ENCODE measurements around the gene MSI2. TPM values are rescaled to one million over a fixed set of nuclear protein-coding genes. Genes with fewer than 3 reads are reported as not detected.

MSI2 gene
- total and polyA plus RNA-seq, 2 experiments from 2014 or later: 4.3 to 17.9 TPM

DNA sequence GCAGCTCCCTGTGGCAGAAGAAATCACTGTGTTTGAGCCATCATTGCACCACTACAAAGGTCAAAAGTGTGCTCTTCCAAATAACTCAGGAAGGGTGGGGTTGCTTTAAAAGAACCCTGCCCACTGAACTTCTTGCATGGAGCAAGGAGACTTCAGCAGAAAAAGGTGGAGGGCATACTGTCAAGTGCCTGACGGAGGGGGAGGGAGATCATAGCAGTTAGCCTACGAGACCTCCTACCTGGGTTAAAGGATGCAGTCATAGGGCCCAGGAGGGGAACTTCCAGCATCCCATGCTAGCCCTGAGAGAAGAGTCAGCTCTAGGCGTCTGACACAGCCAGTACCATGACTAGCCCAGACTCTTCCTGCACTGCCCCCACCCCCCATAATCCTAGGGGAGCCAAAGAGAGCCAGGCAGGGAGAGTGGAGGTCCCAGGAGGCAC lies 45.3 kb upstream of the MSI2 start:
- H3K9me2 ChIP-seq (ENCODE audit: insufficient read depth): 0 out of 2 replicates have a peak, but pooled peaks cover 3% of the 10 kb centered on the region
- no peak overlapping the region for H2AFZ ChIP-seq
- WGBS, 2 experiments (ENCODE audit: low coverage in 1 of 2, low lambda C conversion rate in 2 of 2, missing lambda C conversion rate in 2 of 2): 26 to 27% methylated on average over 3 of the region's 3 CpGs
- no peaks in the 10 kb centered on the region for H3K79me2 ChIP-seq (ENCODE audit: insufficient read depth)
- H3K9ac ChIP-seq: no peak overlapping the region
- peak; percentile 42 for DNase-seq
- no peaks in the 10 kb centered on the region for H3K36me3 ChIP-seq (ENCODE audit: low read depth)
- no peak overlapping the region for H3K4me3 ChIP-seq
- H3K27ac ChIP-seq: no peak overlapping the region
- H4K20me1 ChIP-seq (ENCODE audit: insufficient read depth): no peaks in the 10 kb centered on the region
- no peak overlapping the region for H3K4me2 ChIP-seq (ENCODE audit: unreplicated experiment)
- 0 out of 2 replicates have a peak, but pooled peaks cover 4% of the 10 kb centered on the region for H3F3A ChIP-seq (ENCODE audit: insufficient read depth)
- in situ Hi-C loops (cut with MboI): no loop called here
- no peaks in the 10 kb centered on the region; the same call in 1 of the 2 replicates for H3K27me3 ChIP-seq (replicated peaks; ENCODE audit: insufficient read depth)
- H3K9me3 ChIP-seq (ENCODE audit: low read depth): no peaks in the 10 kb centered on the region
- no peak for TF ChIP-seq EZH2 (IDR thresholded peaks at IDR 0.05; ENCODE audit: insufficient read depth, poor library complexity, severe bottlenecking)
- TF ChIP-seq EZH2phosphoT487 (IDR thresholded peaks at IDR 0.05; ENCODE audit: insufficient read depth, low read depth): no peak
- H3K4me1 ChIP-seq (ENCODE audit: insufficient read depth): peaks cover 13% of the 10 kb centered on the region

DNA sequence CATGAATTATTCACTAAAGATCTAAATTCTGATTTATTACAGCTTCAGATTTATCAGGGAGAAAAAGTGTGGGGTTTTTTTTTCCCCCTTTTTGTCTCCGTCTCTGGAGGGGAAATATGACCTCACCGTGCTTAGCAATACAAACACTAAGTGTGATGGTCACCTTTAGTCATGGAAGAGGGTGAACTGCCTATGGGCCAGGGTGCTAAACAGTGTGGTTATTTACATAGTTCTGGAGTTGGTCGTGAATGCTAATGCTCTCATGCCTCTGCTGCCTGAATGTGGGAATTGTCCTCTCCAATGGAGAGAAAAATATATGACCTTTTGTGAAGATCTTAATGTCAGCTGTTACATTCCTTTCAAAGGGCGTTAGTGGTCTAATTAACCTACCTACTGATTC lies 44.8 kb upstream of the MSI2 start:
- H3K79me2 ChIP-seq (ENCODE audit: insufficient read depth): no peaks in the 10 kb centered on the region
- H3K27ac ChIP-seq: no peak overlapping the region
- no peaks in the 10 kb centered on the region for H3K9me3 ChIP-seq (ENCODE audit: low read depth)
- H3K4me1 ChIP-seq (ENCODE audit: insufficient read depth): peaks cover 13% of the 10 kb centered on the region
- H3K27me3 ChIP-seq (replicated peaks; ENCODE audit: insufficient read depth): no peaks in the 10 kb centered on the region; the same call in 1 of the 2 replicates
- no peak overlapping the region for H3K4me2 ChIP-seq (ENCODE audit: unreplicated experiment)
- 0 out of 2 replicates have a peak, but pooled peaks cover 4% of the 10 kb centered on the region for H3F3A ChIP-seq (ENCODE audit: insufficient read depth)
- TF ChIP-seq EZH2 (IDR thresholded peaks at IDR 0.05; ENCODE audit: insufficient read depth, poor library complexity, severe bottlenecking) (no peak), EZH2phosphoT487 (IDR thresholded peaks at IDR 0.05; ENCODE audit: insufficient read depth, low read depth) (no peak)
- H4K20me1 ChIP-seq (ENCODE audit: insufficient read depth): no peaks in the 10 kb centered on the region
- H3K9ac ChIP-seq: no peak overlapping the region
- no peak overlapping the region for H3K4me3 ChIP-seq
- 0 out of 2 replicates have a peak, but pooled peaks cover 3% of the 10 kb centered on the region for H3K9me2 ChIP-seq (ENCODE audit: insufficient read depth)
- 15 to 21% methylated on average over 4 of the region's 4 CpGs for WGBS, 2 experiments (ENCODE audit: low coverage in 1 of 2, low lambda C conversion rate in 2 of 2, missing lambda C conversion rate in 2 of 2)
- DNase-seq: peak; percentile 62
- in situ Hi-C loops (cut with MboI): no loop called here
- H2AFZ ChIP-seq: no peak overlapping the region
- no peaks in the 10 kb centered on the region for H3K36me3 ChIP-seq (ENCODE audit: low read depth)

DNA sequence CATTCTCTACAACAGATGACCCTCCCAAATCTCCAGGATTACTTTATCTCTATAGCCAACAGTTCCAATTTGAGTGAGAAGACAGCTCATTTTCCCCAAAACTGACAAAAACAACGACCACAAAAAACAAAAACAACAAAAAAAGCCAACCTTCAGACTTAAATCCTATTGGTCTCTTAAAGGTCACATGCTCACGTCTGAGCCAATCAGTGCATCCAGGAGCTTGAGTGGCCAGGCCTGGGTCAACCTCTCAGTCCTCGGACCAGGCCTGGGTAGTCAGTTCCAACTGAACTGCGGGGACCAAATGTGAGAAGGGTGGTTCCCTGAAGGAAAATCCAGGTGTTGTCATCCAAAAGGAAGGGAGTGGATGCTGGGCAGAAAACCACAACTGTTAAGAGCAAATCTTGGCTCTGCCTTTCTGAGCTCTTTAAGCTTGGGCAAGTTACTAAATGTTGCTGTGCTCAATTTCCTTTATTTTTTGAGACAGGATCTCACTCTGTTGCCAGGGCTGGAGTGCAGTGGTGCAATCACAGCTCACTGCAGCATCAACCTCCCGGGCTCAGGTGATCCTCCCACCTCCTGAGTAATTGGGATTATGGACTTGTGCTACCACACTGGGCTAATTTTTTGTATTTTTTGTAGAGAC lies 43.0 kb upstream of the MSI2 start:
- in situ Hi-C loops (cut with MboI): no loop called here

DNA sequence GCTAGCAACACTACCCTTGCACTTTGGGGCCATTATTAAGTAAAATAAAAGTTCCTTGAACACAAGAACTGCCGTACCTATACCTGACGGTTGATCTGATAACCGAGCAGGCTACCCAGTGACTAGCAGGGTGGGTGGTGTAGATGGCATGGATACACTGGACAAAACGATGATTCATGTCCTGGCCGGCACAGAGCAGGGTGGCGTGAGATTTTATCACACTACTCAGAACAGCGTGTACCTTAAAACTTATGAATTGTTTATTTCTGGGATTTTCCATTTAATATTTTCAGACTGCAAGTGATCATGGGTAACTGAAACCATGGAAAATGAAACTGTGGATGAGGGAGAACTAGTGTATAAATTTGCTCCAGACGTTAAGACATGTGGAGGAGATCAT lies 41.0 kb upstream of the MSI2 start:
- no peaks in the 10 kb centered on the region for H3K9me2 ChIP-seq (ENCODE audit: insufficient read depth)
- H3K36me3 ChIP-seq (ENCODE audit: low read depth): no peaks in the 10 kb centered on the region
- TF ChIP-seq EZH2phosphoT487 (IDR thresholded peaks at IDR 0.05; ENCODE audit: insufficient read depth, low read depth) (no peak), EZH2 (IDR thresholded peaks at IDR 0.05; ENCODE audit: insufficient read depth, poor library complexity, severe bottlenecking) (no peak)
- H3F3A ChIP-seq (ENCODE audit: insufficient read depth): 0 out of 2 replicates have a peak, but pooled peaks cover under 1% of the 10 kb centered on the region
- in situ Hi-C loops (cut with MboI): no loop called here
- no peak overlapping the region for H3K9ac ChIP-seq
- no peak overlapping the region for H3K4me3 ChIP-seq
- H3K27me3 ChIP-seq (replicated peaks; ENCODE audit: insufficient read depth): no peaks in the 10 kb centered on the region
- no peaks in the 10 kb centered on the region for H3K9me3 ChIP-seq (ENCODE audit: low read depth)
- H3K4me2 ChIP-seq (ENCODE audit: unreplicated experiment): no peak overlapping the region
- 61 to 67% methylated on average over 8 of the region's 8 CpGs for WGBS, 2 experiments (ENCODE audit: low coverage in 1 of 2, low lambda C conversion rate in 2 of 2, missing lambda C conversion rate in 2 of 2)
- peaks cover 10% of the 10 kb centered on the region for H3K4me1 ChIP-seq (ENCODE audit: insufficient read depth)
- no peak for DNase-seq
- no peak overlapping the region for H2AFZ ChIP-seq
- no peak overlapping the region for H3K27ac ChIP-seq
- H4K20me1 ChIP-seq (ENCODE audit: insufficient read depth): no peaks in the 10 kb centered on the region
- H3K79me2 ChIP-seq (ENCODE audit: insufficient read depth): no peaks in the 10 kb centered on the region

More for the DNA sequence above, 43.0 kb upstream of the MSI2 start:
- 31 to 41% methylated on average over 5 of the region's 5 CpGs for whole genome bisulfite sequencing, 2 experiments (ENCODE audit: low coverage in 1 of 2, low lambda C conversion rate in 2 of 2, missing lambda C conversion rate in 2 of 2)
- Histone ChIP-seq H3F3A (ENCODE audit: insufficient read depth) (0 out of 2 replicates have a peak, but pooled peaks cover 4% of the 10 kb centered on the region), H3K36me3 (ENCODE audit: low read depth) (no peaks in the 10 kb centered on the region), H3K27me3 (replicated peaks; ENCODE audit: insufficient read depth) (no peaks in the 10 kb centered on the region), H3K4me2 (ENCODE audit: unreplicated experiment) (no peak overlapping the region), H2AFZ (no peak overlapping the region), H3K4me3 (no peak overlapping the region), H3K9me3 (ENCODE audit: low read depth) (no peaks in the 10 kb centered on the region), H3K9ac (no peak overlapping the region), H3K4me1 (ENCODE audit: insufficient read depth) (peaks cover 13% of the 10 kb centered on the region), H3K79me2 (ENCODE audit: insufficient read depth) (no peaks in the 10 kb centered on the region), H3K27ac (no peak overlapping the region), H3K9me2 (ENCODE audit: insufficient read depth) (no peaks in the 10 kb centered on the region), H4K20me1 (ENCODE audit: insufficient read depth) (no peaks in the 10 kb centered on the region)
- TF ChIP-seq EZH2phosphoT487 (IDR thresholded peaks at IDR 0.05; ENCODE audit: insufficient read depth, low read depth) (no peak), EZH2 (IDR thresholded peaks at IDR 0.05; ENCODE audit: insufficient read depth, poor library complexity, severe bottlenecking) (no peak)
- no peak for DNase-seq

Data from GM23248 (cell line).